H1 (cell line): ENCODE data around the gene F11. TPM values are rescaled to one million over a fixed set of nuclear protein-coding genes. Genes with fewer than 3 reads are reported as not detected.
A peak's percentile ranks its signal among the peaks of the same experiment; 100 is the strongest.

Experiments
- CTCF ChIA-PET: fragments of 300-600 bp; sonication (Branson Sonifier 250); formaldehyde crosslinking; loops from one replicate; lab custom pipeline; 2021; ENCODE audit not compliant: partially characterized antibody; lab: Charles Lee
- POLR2A ChIA-PET: fragments of 300-600 bp; sonication (Branson Sonifier 250); formaldehyde crosslinking; loops from one replicate; lab custom pipeline; 2021; ENCODE audit warnings: inconsistent platforms; ENCODE audit not compliant: partially characterized antibody; lab: Charles Lee
- DNase-seq, 2 experiments: peaks; one replicate each; pipeline versions ENCODE4 v3.0.0 to v3.0.0-alpha.2; 2010 to 2022; ENCODE audit warnings: low spot score in 2 of 2, low read depth in 1 of 2, mixed read lengths in 1 of 2
- FAIRE-seq: peaks from 2 replicates; lab custom pipeline; 2011; peaks lifted over from hg19 to GRCh38; lab: Jason Lieb, UNC
- H2AFZ ChIP-seq: 2 replicates; pipeline ENCODE4 v1.8.1; 2012; ENCODE audit warnings: low read length, inconsistent platforms
- H2AK5ac ChIP-seq: 2 replicates; pipeline ENCODE4 v1.6.1; 2013; ENCODE audit warnings: low read depth, low read length
- H2BK120ac ChIP-seq: replicated peaks from 2 replicates; pipeline ENCODE3; 2013; ENCODE audit warnings: low read depth, low read length, inconsistent platforms
- H2BK12ac ChIP-seq: 2 replicates; pipeline ENCODE4 v1.6.1; 2013; ENCODE audit warnings: low read depth, low read length
- H2BK15ac ChIP-seq: 2 replicates; pipeline ENCODE4 v1.6.1; 2013; ENCODE audit warnings: low read length
- H2BK20ac ChIP-seq: 2 replicates; pipeline ENCODE4 v1.6.1; 2013; ENCODE audit warnings: low read length
- H2BK5ac ChIP-seq: 2 replicates; pipeline ENCODE4 v1.6.1; 2013; ENCODE audit warnings: low read depth, low read length
- H3K14ac ChIP-seq: 2 replicates; pipeline ENCODE4 v1.6.1; 2013; ENCODE audit warnings: inconsistent platforms; ENCODE audit not compliant: insufficient read length
- H3K18ac ChIP-seq: 2 replicates; pipeline ENCODE4 v1.6.1; 2013; ENCODE audit warnings: low read length; ENCODE audit errors: extremely low read depth
- H3K23ac ChIP-seq: 2 replicates; pipeline ENCODE4 v1.6.1; 2013; ENCODE audit warnings: inconsistent platforms; ENCODE audit not compliant: insufficient read length
- H3K23me2 ChIP-seq: 2 replicates; pipeline ENCODE4 v1.6.1; 2013; ENCODE audit warnings: low read depth, low read length
- H3K27ac ChIP-seq: 2 replicates; pipeline ENCODE4 v1.6.1; 2011; ENCODE audit warnings: low read depth, low read length, inconsistent platforms
- H3K27me3 ChIP-seq, 4 experiments: replicated peaks in 1 of 4; 1 replicate in 1 of 4; 2 replicates in 3 of 4; pipeline versions ENCODE4 v1.6.1 to v1.8.1; 2011 to 2013; ENCODE audit warnings: low read length in 3 of 4, mild to moderate bottlenecking in 3 of 4, inconsistent platforms in 2 of 4, mixed read lengths in 2 of 4, moderate library complexity in 1 of 4; ENCODE audit not compliant: control insufficient read depth in 3 of 4, insufficient read depth in 3 of 4; ENCODE audit errors: extremely low read depth in 1 of 4
- H3K36me3 ChIP-seq, 4 experiments: 2 replicates each; pipeline versions ENCODE4 v1.6.1 to v1.8.1; 2011 to 2013; ENCODE audit warnings: mild to moderate bottlenecking in 4 of 4, low read length in 3 of 4, moderate library complexity in 2 of 4, control low read depth in 1 of 4, inconsistent platforms in 1 of 4; ENCODE audit not compliant: insufficient read depth in 4 of 4, control insufficient read depth in 2 of 4
- H3K4ac ChIP-seq: replicated peaks from 2 replicates; pipeline ENCODE3; 2013; ENCODE audit warnings: low read length, low read depth, mixed read lengths, inconsistent platforms; ENCODE audit not compliant: insufficient read length
- H3K4me1 ChIP-seq, 4 experiments: replicated peaks in 1 of 4; 1 replicate in 1 of 4; 2 replicates in 3 of 4; pipeline versions ENCODE4 v1.6.1 to v1.8.1; 2011 to 2013; ENCODE audit warnings: low read length in 3 of 4, inconsistent platforms in 2 of 4, mixed read lengths in 1 of 4; ENCODE audit not compliant: insufficient read depth in 4 of 4, control insufficient read depth in 3 of 4
- H3K4me2 ChIP-seq, 2 experiments: 2 replicates each; pipeline versions ENCODE4 v1.6.1 to v1.8.1; 2011 to 2013; ENCODE audit warnings: low read depth in 2 of 2, low read length in 2 of 2, control low read depth in 1 of 2, inconsistent platforms in 1 of 2, mild to moderate bottlenecking in 1 of 2; ENCODE audit not compliant: insufficient read depth in 1 of 2
- H3K4me3 ChIP-seq, 4 experiments: fragments of 200-600, 300-600 bp in 1 of 4; sonication (generic), shearing (Covaris generic), sonication (Bioruptor Twin) in 1 of 4; 2 replicates each; pipeline versions ENCODE4 v1.5.1 to v1.8.1; 2011 to 2016; ENCODE audit warnings: low read length in 4 of 4, low read depth in 3 of 4, control low read depth in 2 of 4, inconsistent platforms in 2 of 4, mild to moderate bottlenecking in 2 of 4, mixed read lengths in 1 of 4, moderate library complexity in 1 of 4; ENCODE audit not compliant: insufficient read depth in 2 of 4; ENCODE audit errors: extremely low read depth in 1 of 4
- H3K56ac ChIP-seq: replicated peaks from 2 replicates; pipeline ENCODE3; 2013; ENCODE audit warnings: low read depth, mild to moderate bottlenecking, mixed read lengths, low read length, inconsistent platforms; ENCODE audit not compliant: insufficient read length
- H3K79me1 ChIP-seq: 2 replicates; pipeline ENCODE4 v1.6.1; 2013; ENCODE audit warnings: low read depth, low read length, control low read depth
- H3K79me2 ChIP-seq, 2 experiments: 2 replicates each; pipeline versions ENCODE4 v1.6.1 to v1.8.1; 2012 to 2013; ENCODE audit warnings: low read length in 2 of 2, mild to moderate bottlenecking in 2 of 2, inconsistent platforms in 1 of 2; ENCODE audit not compliant: insufficient read depth in 2 of 2, control insufficient read depth in 1 of 2
- H3K9ac ChIP-seq, 4 experiments: replicated peaks in 1 of 4; 1 replicate in 1 of 4; 2 replicates in 3 of 4; pipeline versions ENCODE4 v1.6.1 to v1.8.1; 2011 to 2013; ENCODE audit warnings: low read depth in 3 of 4, low read length in 3 of 4, control low read depth in 2 of 4, mild to moderate bottlenecking in 2 of 4, moderate library complexity in 2 of 4, inconsistent platforms in 1 of 4; ENCODE audit errors: extremely low read depth in 1 of 4
- H3K9me3 ChIP-seq, 2 experiments: 2 replicates each; pipeline versions ENCODE4 v1.6.1 to v1.8.1; 2012 to 2013; ENCODE audit warnings: mild to moderate bottlenecking in 2 of 2, moderate library complexity in 2 of 2, control low read depth in 1 of 2, inconsistent platforms in 1 of 2, low read depth in 1 of 2, low read length in 1 of 2, mixed read lengths in 1 of 2; ENCODE audit not compliant: insufficient read depth in 2 of 2
- H4K20me1 ChIP-seq, 2 experiments: replicated peaks in 1 of 2; 2 replicates each; pipeline versions ENCODE3 to v1.8.1; 2011 to 2013; ENCODE audit warnings: inconsistent platforms in 2 of 2, low read length in 2 of 2, mild to moderate bottlenecking in 1 of 2; ENCODE audit not compliant: insufficient read depth in 2 of 2, control insufficient read depth in 1 of 2
- H4K5ac ChIP-seq: 2 replicates; pipeline ENCODE4 v1.6.1; 2013; ENCODE audit warnings: low read length, low read depth, mixed read lengths, inconsistent platforms; ENCODE audit not compliant: insufficient read length
- H4K8ac ChIP-seq: 2 replicates; pipeline ENCODE4 v1.8.0; 2013; ENCODE audit warnings: mild to moderate bottlenecking, moderate library complexity, low read length, inconsistent platforms; ENCODE audit not compliant: insufficient read depth; ENCODE audit errors: extremely low read depth
- H4K91ac ChIP-seq: replicated peaks from 2 replicates; pipeline ENCODE3; 2013; ENCODE audit warnings: low read length, mixed read lengths, inconsistent platforms; ENCODE audit not compliant: insufficient read length
- BCL11A ChIP-seq, 2 experiments: IDR thresholded peaks; one replicate each; pipeline ENCODE4 v1.6.1; 2011; ENCODE audit warnings: low read depth in 2 of 2, low read length in 2 of 2, mild to moderate bottlenecking in 2 of 2
- CHD1 ChIP-seq: IDR thresholded peaks from 2 replicates; pipeline ENCODE4 v1.6.1; 2012; ENCODE audit warnings: low read depth, low read length, improper control_type of control experiment
- EP300 ChIP-seq, 2 experiments: IDR thresholded peaks; 1 replicate in 1 of 2; 2 replicates in 1 of 2; pipeline ENCODE4 v1.6.1; 2011 to 2012; ENCODE audit warnings: low read depth in 2 of 2, low read length in 2 of 2, mild to moderate bottlenecking in 2 of 2, borderline replicate concordance in 1 of 2, inconsistent platforms in 1 of 2, moderate library complexity in 1 of 2
- RAD21 ChIP-seq, 2 experiments: IDR thresholded peaks in 1 of 2; conservative IDR thresholded peaks in 1 of 2; 2 replicates each; pipeline ENCODE4 v1.6.1; 2011; ENCODE audit warnings: low read depth in 2 of 2, low read length in 2 of 2, improper control_type of control experiment in 1 of 2, inconsistent platforms in 1 of 2, mild to moderate bottlenecking in 1 of 2, moderate library complexity in 1 of 2
- SUZ12 ChIP-seq: fragments of 200-600 bp; sonication (generic); IDR thresholded peaks from 2 replicates; pipeline ENCODE4 v1.6.1; 2012; ENCODE audit warnings: mild to moderate bottlenecking, inconsistent platforms, low read length, moderate library complexity, mixed read lengths
- WGBS, 2 experiments: shearing (Covaris generic) in 1 of 2; methylation state at CpG; one replicate each; pipeline versions ENCODE4 v1.1.6 to v1.1.7; 2013 to 2015; ENCODE audit warnings: low lambda C conversion rate in 2 of 2, mixed read lengths in 2 of 2, inconsistent platforms in 1 of 2, low coverage in 1 of 2, missing lambda C conversion rate in 1 of 2; ENCODE audit not compliant: insufficient replicate concordance in 2 of 2, insufficient coverage in 1 of 2, insufficient read length in 1 of 2; ENCODE audit errors: extremely low coverage in 1 of 2, missing lambda C conversion rate in 1 of 2; 5-methylcytosine and 5-hydroxymethylcytosine counted together
- polyA plus RNA-seq, 7 experiments: library from polyadenylated mRNA; depleted of rRNA in 3 of 7; stranded (reverse) in 5 of 7; unstranded in 2 of 7; fragments of >200 nt in 5 of 7; fragments of 200-250 nt in 2 of 7; gene quantifications; 1 replicate in 5 of 7; 2 replicates in 1 of 7; 4 replicates in 1 of 7; pipeline versions ENCODE4 v1.2.1 to v1.2.3, GENCODE V29; 2011 to 2013; ENCODE audit warnings: missing spikeins in 2 of 7, mixed read lengths in 2 of 7
- total RNA-seq: library from RNA; stranded (reverse); fragmentation: NEBNext Ultra II Directional; extraction: Animal tissue kit (Norgen Biotek cat#: 25700); gene quantifications from 2 replicates; pipeline ENCODE4 v1.2.1, GENCODE V29; 2021
- TF ChIP-seq, protein P1 (sequence below), 3 experiments: IDR thresholded peaks; 1 replicate in 2 of 3; 2 replicates in 1 of 3; pipeline versions ENCODE4 v1.5.1 to v1.6.1; 2011; ENCODE audit warnings: low read length in 3 of 3, mild to moderate bottlenecking in 3 of 3, inconsistent platforms in 2 of 3, low read depth in 1 of 3, moderate library complexity in 1 of 3; ENCODE audit not compliant: insufficient read depth in 1 of 3; ENCODE audit errors: control extremely low read depth in 1 of 3

Gene F11
- total and polyA plus RNA-seq, 2 of the 8 experiments (the other 6 are each of a cell fraction or from before 2014, with no cell fraction given), result 0.27 to 0.99 TPM

DNA sequence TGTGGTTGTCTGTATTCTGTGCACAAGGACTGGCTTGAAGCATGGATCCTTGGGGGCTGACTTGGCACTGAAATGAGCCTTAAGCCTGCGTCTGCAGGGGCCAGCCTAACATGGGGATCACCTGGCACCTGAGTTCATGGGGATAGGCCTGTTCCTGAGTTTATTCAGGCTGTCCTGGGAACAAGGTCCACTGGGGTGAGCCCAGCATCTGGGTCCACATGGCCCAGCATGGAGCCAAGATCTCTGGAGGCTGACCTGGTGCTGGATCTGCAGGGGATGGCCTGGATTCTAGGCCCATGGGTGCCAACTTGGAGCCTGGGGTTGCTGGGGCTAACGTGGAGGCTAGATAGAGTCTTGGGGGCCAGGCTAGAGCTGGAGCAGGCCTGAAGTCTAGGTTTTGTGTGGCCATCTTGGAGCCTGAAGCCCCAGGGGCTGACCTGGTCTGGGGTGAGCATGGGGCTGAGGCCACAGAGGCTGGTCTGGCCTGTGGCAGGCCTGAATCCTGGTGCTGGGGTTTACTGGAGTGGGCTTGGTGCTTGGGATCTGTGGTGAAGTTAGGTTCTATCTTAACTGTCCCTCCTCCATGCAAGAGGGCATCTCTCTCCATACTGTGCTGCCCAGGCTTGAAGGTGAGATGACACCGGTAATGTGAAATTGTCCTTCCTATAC, 39.3 kb upstream of the F11 start:
- no peak overlapping the region for H3K9ac ChIP-seq
- H2AFZ ChIP-seq, result no peak overlapping the region
- no peaks in the 10 kb centered on the region for H3K23me2 ChIP-seq
- H2BK15ac ChIP-seq, result 0 out of 2 replicates have a peak overlapping the region, but pooled peaks have one; percentile 1
- H2AK5ac ChIP-seq, result no peak overlapping the region; the same call in 1 of the 2 replicates
- H3K4me1 ChIP-seq, result peaks cover 0 to 8% (median 0%) of the 10 kb centered on the region in 4 experiments; a peak in 2 of 7 replicates
- H3K4me3 ChIP-seq, result no peak overlapping the region
- 85% methylated on average over 3 of the region's 3 CpGs; no CpG with 5 or more reads in 1 of the 2 experiments for WGBS, 2 experiments
- H3K79me2 ChIP-seq, result no peaks in the 10 kb centered on the region
- H3K18ac ChIP-seq, result peak overlapping the region; percentile 80
- peak overlapping the region; percentile 91 for H2BK120ac ChIP-seq
- H2BK12ac ChIP-seq, result peak overlapping the region; percentile 40; the same call in 1 of the 2 replicates
- TF ChIP-seq EP300 (IDR thresholded peaks at IDR 0.05; ENCODE audit: borderline replicate concordance in 1 of 2, low read depth in 2 of 2, low read length in 2 of 2), result no peak
- no peak for TF ChIP-seq RAD21 (IDR thresholded peaks at IDR 0.05 in 1 of 2, conservative IDR thresholded peaks at IDR 0.05 in 1 of 2; ENCODE audit: low read depth in 2 of 2, low read length in 2 of 2)
- TF ChIP-seq, protein P1, sequence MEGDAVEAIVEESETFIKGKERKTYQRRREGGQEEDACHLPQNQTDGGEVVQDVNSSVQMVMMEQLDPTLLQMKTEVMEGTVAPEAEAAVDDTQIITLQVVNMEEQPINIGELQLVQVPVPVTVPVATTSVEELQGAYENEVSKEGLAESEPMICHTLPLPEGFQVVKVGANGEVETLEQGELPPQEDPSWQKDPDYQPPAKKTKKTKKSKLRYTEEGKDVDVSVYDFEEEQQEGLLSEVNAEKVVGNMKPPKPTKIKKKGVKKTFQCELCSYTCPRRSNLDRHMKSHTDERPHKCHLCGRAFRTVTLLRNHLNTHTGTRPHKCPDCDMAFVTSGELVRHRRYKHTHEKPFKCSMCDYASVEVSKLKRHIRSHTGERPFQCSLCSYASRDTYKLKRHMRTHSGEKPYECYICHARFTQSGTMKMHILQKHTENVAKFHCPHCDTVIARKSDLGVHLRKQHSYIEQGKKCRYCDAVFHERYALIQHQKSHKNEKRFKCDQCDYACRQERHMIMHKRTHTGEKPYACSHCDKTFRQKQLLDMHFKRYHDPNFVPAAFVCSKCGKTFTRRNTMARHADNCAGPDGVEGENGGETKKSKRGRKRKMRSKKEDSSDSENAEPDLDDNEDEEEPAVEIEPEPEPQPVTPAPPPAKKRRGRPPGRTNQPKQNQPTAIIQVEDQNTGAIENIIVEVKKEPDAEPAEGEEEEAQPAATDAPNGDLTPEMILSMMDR (IDR thresholded peaks at IDR 0.05; ENCODE audit: control extremely low read depth in 1 of 3, insufficient read depth in 1 of 3, low read depth in 1 of 3, low read length in 3 of 3), result no peak
- TF ChIP-seq SUZ12, result no peak
- TF ChIP-seq BCL11A (IDR thresholded peaks at IDR 0.05; ENCODE audit: low read depth in 2 of 2, low read length in 2 of 2), result no peak
- no peak for TF ChIP-seq CHD1
- peak overlapping the region; percentile 32 for H4K5ac ChIP-seq
- H3K27me3 ChIP-seq, result no peaks in the 10 kb centered on the region
- no peak overlapping the region for H3K23ac ChIP-seq
- no peak overlapping the region; a peak in 1 of 4 replicates for H3K4me2 ChIP-seq
- ChIA-PET POLR2A (interaction anchor here (0.6 to 0.8 kb wide), 2 partner anchors 15 to 16 kb away, joined by 3 read pairs; no protein-coding TSS in a partner anchor), CTCF (interaction anchor here (1.2 kb wide), 1 partner anchor 14 kb away, joined by 3 read pairs; no protein-coding TSS in a partner anchor)
- H3K9me3 ChIP-seq, result peaks cover 13 to 24% of the 10 kb centered on the region in 2 experiments
- DNase-seq (no peak), FAIRE-seq (peak; percentile 48)
- H2BK5ac ChIP-seq, result peak overlapping the region; percentile 95; the same call in 1 of the 2 replicates
- peak overlapping the region; percentile 96 for H4K91ac ChIP-seq
- peak overlapping the region; percentile 59 for H4K8ac ChIP-seq
- no peaks in the 10 kb centered on the region for H4K20me1 ChIP-seq
- H2BK20ac ChIP-seq, result peak overlapping the region; percentile 94
- peak overlapping the region; percentile 92 for H3K4ac ChIP-seq
- H3K36me3 ChIP-seq, result no peaks in the 10 kb centered on the region
- H3K27ac ChIP-seq, result 0 out of 2 replicates have a peak overlapping the region, but pooled peaks have one; percentile 11
- H3K79me1 ChIP-seq, result no peaks in the 10 kb centered on the region
- no peak overlapping the region for H3K14ac ChIP-seq
- no peak overlapping the region for H3K56ac ChIP-seq
